Activated CD4-positive, alpha-beta T cell treated with anti-CD3 and anti-CD28 coated beads, Interleukin-2, amount 50 U/mL, for 4 hours (primary cell): ENCODE measurements around the gene TUNAR.

Source experiments
- DNase-seq, 2 experiments: peaks; one replicate each; pipeline ENCODE4 v3.0.0-alpha.2; 2020

The TUNAR gene

GRCh38 chr14:95876761-95877538 lies at the start of gene TUNAR:
TUNAR (plus strand) TSS chr14:95876832.
- no peak for DNase-seq

DNA sequence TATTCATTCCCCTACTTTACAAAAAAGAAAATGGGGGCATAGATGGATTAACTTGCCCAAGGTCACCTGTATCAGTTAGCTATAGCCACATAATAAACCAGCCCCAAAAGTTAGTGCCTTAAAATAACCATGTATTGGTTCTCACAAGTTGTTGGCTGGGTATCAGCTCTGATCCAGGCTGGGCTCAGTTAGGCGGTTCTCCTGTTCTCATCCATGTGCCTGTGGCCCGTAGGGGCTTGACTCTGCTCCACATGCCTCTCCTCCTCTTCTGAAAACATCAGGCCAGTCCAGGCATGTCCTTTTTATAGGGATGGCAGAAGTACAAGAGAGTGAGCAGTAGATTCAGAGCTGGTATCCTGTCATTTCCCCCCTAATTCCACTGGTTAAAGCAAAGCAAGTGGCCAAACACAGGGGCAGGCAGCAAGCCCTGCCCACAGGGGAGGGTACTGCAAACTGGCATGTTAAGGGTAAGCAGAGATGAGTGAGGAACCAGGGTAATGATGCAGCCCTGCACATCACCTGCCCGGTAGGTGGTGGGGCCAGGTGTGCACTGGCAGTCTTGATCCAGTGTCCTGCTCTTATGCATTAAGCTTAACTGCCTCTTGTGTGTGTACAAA lies 47.9 kb upstream of the TUNAR start:
- DNase-seq: no peak

GRCh38 chr14:95829321-95829720 lies 47.3 kb upstream of the TUNAR start:
- DNase-seq: no peak

GRCh38 chr14:95830386-95830785 lies 46.2 kb upstream of the TUNAR start:
- no peak for DNase-seq

DNA sequence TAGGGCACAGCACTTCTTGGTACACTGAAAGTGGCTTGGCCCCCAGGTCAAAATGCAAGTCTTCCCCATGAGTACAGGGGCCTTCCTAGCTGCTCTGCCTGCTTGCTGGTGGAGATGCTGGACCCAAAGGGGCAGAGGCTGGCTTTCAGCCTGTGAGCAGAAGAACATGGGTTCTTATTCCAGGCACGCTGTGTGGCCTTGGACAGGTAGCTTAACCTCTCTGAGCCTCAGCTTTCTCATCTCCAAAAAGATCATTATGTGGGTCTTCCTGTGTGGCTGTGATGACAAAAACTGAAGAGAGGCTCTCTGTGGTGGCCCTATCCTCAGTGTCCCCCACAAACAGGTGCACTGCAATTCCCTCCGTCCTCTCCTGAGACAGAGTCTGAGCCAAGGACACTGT lies 45.6 kb upstream of the TUNAR start:
- DNase-seq: no peak

DNA sequence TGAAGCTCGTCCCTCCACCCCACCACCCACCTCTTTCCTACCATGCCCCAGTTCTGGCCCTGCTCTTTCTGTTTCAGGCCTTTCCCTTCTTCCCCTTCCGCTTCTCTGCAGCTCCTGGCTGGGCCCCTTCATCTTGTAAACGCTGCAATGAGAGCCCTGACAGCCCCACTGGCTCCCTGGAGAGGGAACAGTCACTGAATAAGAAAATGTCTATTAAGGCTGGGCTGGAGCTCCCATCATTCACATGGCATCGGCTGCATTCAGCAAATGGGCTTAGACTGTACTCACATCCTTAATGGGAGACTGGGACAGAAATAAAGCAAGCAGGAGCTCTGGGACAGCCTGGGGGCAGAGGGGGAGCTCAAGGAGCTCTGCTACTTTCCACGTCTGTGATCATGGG lies 45.2 kb upstream of the TUNAR start:
- DNase-seq: no peak

GRCh38 chr14:95832012-95832411 lies 44.6 kb upstream of the TUNAR start:
- no peak for DNase-seq

DNA sequence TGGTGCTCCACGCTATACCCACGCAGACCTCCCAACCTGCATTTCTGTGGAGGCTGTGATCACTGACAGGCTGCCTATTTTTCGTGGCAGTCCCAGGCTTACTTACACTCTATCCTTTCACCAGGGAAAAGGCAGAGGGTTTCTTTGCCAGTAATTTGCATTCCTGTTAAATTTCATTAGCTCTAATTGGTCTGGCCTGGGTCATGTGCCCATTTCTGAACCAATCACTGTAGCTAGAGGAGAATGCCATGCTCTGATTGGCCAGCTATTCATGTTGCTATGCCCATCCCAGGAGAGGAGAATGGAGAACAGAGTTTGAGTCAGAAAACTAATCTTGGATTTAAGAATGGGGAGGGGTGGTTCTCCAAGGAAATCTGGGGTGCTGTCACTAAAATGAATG lies 43.2 kb upstream of the TUNAR start:
- DNase-seq: no peak

DNA sequence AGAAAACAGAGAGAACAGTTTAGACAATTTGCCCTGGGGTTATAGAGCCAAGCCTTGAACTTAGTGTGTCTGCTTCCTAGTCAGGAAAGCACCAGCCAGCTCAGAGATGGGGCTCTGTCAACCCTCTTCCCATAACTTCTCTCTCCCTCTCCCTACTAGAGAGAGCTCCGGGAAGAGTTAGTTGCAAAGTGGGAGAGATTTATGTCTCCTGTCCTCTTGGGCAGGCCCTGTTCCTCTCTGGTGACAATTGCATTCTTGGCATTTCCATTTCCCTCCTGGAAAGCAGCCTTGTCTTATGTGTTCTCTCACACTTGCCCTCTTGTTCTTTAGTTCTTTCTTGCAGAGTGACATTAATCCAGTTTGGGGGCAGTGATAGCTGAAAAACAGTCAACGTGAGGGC lies 42.1 kb upstream of the TUNAR start:
- DNase-seq: no peak

DNA sequence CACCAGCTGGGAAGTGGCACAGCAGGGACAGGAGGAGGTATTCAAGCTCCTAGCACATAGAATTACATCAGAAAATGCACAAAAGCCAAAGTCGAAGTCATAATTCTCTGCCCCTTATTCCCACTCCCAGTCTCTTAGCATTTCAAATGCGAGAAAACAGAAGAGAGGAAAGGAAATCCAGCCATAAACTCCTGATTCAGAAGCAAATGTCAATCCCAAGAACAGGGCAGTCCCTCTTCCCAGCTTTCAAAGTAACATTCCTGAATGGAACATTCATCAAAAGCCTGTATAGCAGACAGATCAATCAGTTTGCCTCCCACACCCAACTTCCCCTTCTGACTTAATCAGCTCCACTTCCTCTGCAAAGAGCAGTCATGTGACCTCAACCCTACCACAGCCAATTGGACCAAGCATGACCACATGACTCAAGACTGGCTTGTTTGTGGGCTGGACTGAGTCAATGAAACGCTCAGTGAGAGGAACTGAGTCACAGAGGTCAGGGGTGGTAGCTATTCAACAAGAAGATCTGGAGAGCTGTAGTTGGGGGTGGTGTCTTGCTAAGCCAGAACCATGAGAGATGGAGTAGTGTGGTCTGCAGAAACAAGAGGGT lies 41.4 kb upstream of the TUNAR start:
- no peak for DNase-seq

DNA sequence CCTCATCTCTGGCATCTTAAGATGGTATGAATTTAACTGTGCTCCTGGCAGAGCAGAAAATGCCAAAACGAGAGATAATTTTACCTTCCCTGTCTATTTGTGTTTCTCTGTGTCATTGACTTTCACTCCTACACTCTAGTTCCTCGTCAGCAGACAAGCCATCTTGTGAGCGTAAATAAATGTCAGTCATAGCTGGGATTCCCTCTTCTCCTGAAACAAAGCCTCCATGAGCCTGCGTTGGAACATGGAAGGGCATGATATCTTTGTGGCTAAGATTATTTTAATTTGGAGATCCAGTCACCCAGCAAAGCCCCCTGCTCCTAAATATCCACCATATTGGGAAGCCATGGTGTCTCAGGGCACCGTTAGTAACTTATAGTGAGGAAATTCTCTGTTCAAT lies 37.8 kb upstream of the TUNAR start:
- DNase-seq: no peak

GRCh38 chr14:95840094-95840700 lies 36.4 kb upstream of the TUNAR start:
- DNase-seq: no peak

DNA sequence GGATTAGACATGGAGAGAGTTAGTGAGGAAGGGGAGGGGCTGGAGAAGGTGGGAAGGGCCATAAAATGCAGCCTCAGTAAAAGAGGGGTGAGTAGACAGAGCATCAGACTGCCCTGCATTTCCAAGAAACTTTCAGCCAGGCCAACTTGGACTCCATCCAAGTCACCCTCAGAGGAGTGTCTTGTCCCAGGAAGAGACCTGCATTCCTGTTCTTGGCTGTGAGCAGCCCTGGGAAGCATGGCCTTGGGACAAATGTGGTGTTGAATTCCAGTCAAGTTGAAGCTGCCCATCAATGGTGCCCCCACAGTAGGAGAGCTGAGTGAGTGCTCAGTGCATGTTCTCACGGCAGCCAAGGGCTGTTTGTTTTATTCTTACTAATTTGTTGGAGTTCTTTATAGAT lies 35.0 kb upstream of the TUNAR start:
- DNase-seq: no peak

DNA sequence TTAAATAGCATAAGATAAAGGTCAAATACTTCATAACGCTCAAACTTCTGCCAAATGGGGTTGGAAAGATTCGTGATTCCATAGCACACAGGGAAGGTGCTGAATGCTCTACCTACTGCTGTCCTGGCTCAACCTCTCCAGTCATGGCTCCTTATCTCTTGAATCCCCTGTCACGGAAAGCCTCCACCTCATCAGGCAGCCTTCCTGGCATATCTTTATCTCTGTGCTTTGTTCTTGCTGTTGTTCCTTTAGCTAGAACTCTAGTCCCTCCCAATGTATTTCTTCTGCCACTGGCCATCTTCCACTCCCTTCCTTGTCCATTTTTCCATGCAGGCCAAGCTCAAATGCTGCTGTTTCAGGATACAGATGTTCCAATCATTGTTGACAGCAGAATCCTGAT lies 26.9 kb upstream of the TUNAR start:
- no peak for DNase-seq

DNA sequence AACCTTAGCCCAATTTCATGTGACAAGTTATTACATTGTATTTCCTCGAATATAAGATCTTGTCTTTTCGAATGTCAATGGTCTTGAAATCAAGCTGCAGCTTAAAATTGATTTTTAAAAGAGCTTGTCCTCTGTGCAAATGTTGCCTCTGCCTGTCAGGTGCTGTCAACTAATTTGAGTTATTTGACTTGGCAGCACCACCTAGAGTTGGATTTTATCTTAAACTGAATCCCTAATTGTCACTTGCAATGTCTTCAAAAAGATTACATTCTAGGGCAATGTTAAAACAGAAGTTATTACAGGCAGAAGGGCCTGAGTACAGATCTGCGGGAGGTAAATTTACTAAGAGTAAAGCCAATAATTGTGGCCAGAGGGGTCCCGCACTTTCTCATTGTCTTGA lies 26.2 kb upstream of the TUNAR start:
- DNase-seq: no peak

- no peak for DNase-seq
These were observed 21.0 kb upstream of the TUNAR start for GRCh38 chr14:95855606-95856005.

- no peak for DNase-seq
These were observed 19.4 kb upstream of the TUNAR start for GRCh38 chr14:95857275-95857674.

- DNase-seq: no peak
These were observed 17.7 kb upstream of the TUNAR start for GRCh38 chr14:95858893-95859292.

DNA sequence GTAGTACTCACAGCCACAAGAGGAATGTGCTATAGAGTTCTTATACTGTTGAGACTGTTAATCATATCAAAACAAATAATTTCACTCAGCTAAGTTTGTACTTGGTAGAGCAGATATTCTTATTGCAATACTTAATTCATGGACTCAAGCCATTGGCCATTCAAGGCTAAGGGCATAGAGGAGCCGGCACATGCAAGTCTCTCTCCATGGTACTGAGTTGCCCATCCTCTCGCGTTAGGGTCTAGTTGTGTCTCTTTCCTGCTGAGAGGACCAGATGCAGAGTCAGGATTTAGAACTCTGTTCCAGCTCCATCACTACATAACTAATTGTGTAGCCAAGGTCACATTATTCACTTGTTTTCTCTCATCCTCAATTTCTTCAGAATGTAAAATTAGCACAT lies 14.4 kb upstream of the TUNAR start:
- DNase-seq: no peak

DNA sequence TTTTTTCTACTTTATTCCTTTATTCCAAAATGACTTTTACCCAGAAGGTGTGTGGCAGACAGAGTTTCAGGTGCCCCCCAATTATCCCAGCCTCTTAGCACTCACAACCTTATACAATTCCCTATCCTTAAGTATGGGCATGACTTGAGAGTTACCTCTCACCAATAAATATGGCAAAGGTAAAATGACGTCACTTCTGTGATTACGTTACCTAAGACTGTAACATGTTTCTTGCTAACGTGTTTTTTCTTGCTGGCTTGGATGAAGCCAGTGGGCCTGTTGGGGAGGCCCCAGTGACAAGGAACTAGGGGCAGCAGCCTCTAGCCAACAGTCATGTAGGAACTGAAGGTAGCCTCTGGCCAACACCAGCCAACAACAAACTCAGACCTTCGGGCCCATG lies 13.3 kb upstream of the TUNAR start:
- no peak for DNase-seq

DNA sequence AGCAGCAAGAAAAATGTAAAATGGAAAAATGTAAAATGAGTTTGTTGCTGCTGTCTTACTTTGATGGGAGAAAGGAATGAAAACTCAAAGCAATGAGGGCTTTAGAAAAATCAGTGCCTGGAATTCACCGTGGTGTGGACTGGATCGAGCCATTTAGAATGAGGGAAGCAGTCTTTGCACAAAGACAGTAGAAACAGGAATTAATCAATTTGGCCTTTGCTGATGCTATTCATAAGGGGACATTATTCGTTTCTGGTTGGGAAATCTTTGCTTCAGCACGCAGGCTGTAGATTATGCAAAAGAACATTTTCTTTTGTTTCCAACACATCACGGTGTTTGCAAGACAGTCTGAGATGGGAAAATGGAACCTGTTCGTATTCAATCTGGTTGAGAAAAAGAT lies 6.9 kb upstream of the TUNAR start:
- no peak for DNase-seq

DNA sequence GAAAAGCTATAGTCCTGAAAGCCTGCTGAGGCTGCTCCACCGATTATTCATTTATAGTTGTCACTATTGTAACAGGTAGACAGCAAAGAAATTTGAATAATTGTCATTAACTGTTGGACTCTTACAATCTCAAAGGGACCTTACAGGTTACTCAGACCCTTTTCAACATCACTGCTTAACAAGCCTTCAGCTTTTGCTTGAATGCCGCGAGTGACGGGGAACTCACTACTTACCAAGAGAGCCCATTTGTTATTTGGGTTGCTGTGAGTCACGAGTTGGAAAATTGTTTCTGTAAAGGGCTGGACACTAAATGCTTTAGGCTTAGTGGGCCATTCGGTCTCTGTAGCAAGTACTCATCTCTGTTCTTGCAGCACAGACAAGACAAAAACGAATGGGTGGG lies 5.9 kb upstream of the TUNAR start:
- no peak for DNase-seq

DNA sequence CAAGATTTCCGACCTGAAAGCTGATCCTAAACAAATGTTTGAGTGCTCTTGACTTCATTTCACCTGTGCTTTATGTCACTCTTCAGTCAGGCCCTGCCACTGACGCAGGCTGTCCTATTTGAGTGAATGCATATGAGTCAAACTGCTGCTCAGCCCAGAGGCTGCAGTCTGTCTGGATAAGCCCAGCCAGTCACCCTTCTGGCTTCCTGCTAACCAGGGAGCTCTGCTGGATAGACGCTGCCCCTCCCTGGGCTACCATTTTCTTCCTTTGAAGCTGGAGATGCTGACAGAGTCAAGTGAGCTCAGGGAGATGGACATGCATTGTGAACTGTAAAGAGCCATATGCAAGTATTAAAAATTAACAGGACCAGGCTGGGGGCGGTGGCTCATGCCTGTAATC lies 5.1 kb upstream of the TUNAR start:
- no peak for DNase-seq

DNA sequence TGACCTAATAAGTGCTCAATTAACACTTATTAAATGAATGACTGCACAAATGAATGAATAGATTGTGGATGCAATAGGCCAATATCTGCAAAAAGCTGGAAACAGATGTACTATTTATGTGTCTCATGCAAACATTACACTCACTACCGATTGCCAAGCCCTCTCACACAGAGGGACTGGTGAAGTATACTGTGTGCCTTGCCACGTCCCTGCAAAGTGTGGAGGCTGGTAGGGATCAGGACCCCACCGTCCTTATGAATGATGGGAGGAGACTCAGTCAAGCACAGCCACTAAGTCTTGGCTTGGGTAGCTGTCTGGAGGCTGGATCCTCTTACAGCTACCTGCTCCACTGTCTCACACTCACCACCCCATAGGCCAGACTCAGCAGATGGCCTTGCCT lies 3.9 kb upstream of the TUNAR start:
- no peak for DNase-seq
